Fibroblast of upper back skin (primary cell): ENCODE measurements around the gene NEUROD1.
A peak's percentile ranks its signal among the peaks of the same experiment; 100 is the strongest.
"Not testable (repeated sequence)": the region's sequence is repeated elsewhere in the genome, so short reads cannot be mapped to it uniquely, and the experiment has no call there.

Source experiments
- DNase-seq: peaks from one replicate; pipeline ENCODE4 v3.0.0-alpha.2; 2013

Gene NEUROD1

GRCh38 chr2:181680055-181680936 is at the start of gene NEUROD1:
Gene NEUROD1, minus strand, starts transcription at chr2:181680517. Its CDS starts 1,657 bp downstream, at chr2:181678860.
- DNase-seq, result no peak

- DNase-seq, result no peak
These were observed 45.2 kb upstream of the NEUROD1 start for GRCh38 chr2:181725476-181725875.

GRCh38 chr2:181724662-181725061 is 44.3 kb upstream of the NEUROD1 start:
- no peak for DNase-seq

- DNase-seq, result peak; percentile 0
These were observed 43.4 kb upstream of the NEUROD1 start for GRCh38 chr2:181723731-181724130.

GRCh38 chr2:181715033-181715630 is 34.8 kb upstream of the NEUROD1 start:
- peak; percentile 77 for DNase-seq

GRCh38 chr2:181711051-181711450 is 30.7 kb upstream of the NEUROD1 start:
- not testable (repeated sequence) for DNase-seq

GRCh38 chr2:181702519-181702918 is 22.2 kb upstream of the NEUROD1 start:
- not testable (repeated sequence) for DNase-seq

GRCh38 chr2:181698223-181698622 is 17.9 kb upstream of the NEUROD1 start:
- DNase-seq, result no peak

- DNase-seq, result no peak
These were observed 17.3 kb upstream of the NEUROD1 start for GRCh38 chr2:181697571-181697970.

- no peak for DNase-seq
These were observed 16.8 kb upstream of the NEUROD1 start for GRCh38 chr2:181697126-181697525.

GRCh38 chr2:181694271-181694670 is 14.0 kb upstream of the NEUROD1 start:
- DNase-seq, result no peak

GRCh38 chr2:181690860-181691259 is 10.5 kb upstream of the NEUROD1 start:
- DNase-seq, result no peak

GRCh38 chr2:181686576-181687185 is 6.4 kb upstream of the NEUROD1 start:
- DNase-seq, result no peak

GRCh38 chr2:181685150-181685688 is 4.9 kb upstream of the NEUROD1 start:
- peak; percentile 2 for DNase-seq

GRCh38 chr2:181684454-181685149 is 4.3 kb upstream of the NEUROD1 start:
- no peak for DNase-seq

- DNase-seq, result peak; percentile 6
These were observed 3.5 kb upstream of the NEUROD1 start for GRCh38 chr2:181683518-181684453.

- DNase-seq, result no peak
These were observed 2.6 kb upstream of the NEUROD1 start for GRCh38 chr2:181682795-181683517.

GRCh38 chr2:181682026-181682789 is 1.9 kb upstream of the NEUROD1 start:
- DNase-seq, result no peak

GRCh38 chr2:181680937-181681811 is 857 bp upstream of the NEUROD1 start:
- no peak for DNase-seq
